Stimulated activated CD4-positive, alpha-beta T cell treated with anti-CD3 and anti-CD28 coated beads, Interleukin-2, amount 100 ng/mL, for 24 hours (primary cell): ENCODE data around the gene LRP2BP.
"Not testable (repeated sequence)": the region's sequence is repeated elsewhere in the genome, so short reads cannot be mapped to it uniquely, and the experiment has no call there.

Experiments
- DNase-seq, 2 donors: peaks; one replicate each; pipeline ENCODE4 v3.0.0-alpha.2; 2020

The LRP2BP gene

DNA sequence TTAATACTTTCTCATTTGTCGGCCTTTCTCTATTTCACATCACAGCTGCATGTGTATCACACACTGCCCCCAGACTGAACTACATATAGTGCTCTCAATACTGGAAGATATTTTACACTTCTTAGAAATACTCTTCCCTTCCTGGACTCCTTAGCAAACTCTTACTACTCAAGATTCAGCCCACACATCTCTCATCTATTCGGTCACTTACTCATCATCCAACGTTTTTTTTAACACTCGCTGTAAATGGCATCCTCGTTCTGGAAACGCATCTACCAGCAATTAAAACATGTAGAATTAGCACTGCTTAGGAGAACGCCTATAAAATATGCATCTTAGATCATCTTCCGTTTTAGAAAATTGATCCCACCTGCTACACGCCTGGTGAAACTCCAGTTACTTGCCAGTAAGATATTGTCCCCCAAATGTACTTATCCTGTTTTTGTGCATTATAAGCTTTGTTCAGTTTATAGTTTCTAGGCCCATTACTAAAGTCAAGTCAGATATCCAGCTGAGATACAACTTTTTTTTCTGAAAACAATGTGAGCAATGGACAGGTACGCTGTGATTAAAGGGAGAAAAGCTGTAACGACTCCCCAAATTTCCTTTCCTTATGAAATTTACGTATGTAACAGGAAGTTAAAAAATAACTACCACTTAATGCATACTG is 1.0 kb downstream of the LRP2BP start:
- no peak for DNase-seq

DNA sequence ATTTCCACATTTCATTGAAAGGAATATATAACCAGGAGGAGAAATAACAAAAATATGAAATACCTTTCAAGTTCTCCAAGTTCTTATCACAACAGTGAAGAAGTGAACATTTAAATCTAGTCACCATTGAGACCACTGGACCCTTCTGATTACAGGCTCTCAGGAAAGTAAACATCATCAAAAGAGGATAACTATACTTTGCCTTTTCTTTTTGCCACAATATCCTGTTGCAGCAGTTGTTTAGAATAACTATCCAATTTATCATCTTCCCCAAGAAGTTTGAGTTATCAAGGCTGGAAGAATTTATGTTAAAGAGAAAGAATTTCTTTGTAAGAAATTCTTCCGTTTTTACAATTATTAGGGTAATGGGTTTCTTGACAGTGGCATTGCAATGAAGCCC is 3.6 kb downstream of the LRP2BP start:
- DNase-seq = no peak

DNA sequence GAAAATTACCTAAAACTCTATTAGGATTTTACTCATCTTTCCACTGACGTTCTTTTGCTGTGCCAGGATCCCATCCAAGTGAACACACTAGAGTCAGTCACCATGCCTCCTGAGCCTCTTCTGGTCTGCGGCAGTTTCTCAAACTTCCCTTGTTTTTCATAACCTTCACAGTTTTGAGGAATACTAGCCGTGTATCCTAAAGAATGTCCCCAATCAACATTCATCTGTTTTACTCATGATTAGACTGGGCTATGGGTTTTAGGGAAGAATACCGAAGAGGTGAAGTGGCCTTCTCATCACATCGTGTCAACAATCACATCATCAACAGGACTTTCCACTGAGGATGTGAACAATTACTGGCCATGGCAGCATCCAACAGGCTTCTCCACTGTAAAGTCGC is 4.8 kb downstream of the LRP2BP start:
- DNase-seq = no peak

DNA sequence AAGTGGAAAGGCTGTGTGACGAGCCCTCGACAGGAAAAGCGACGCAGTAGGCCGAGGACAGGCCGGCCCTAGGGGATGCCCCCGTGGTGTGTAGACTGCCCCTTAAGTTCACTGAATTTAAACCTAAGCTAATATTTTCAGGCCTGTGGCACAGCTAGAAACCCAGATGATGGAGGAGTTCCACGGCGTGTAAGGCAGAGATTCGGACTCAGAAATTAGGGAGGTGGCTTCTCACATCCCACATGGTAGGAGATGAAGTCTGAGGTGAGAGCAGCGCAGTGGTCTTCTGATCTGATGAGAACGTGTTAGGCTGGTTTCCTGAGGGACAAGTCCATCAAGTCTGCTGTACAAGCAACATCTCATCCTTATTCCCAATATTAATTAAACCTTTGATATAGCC is 7.8 kb downstream of the LRP2BP start:
- no peak for DNase-seq

DNA sequence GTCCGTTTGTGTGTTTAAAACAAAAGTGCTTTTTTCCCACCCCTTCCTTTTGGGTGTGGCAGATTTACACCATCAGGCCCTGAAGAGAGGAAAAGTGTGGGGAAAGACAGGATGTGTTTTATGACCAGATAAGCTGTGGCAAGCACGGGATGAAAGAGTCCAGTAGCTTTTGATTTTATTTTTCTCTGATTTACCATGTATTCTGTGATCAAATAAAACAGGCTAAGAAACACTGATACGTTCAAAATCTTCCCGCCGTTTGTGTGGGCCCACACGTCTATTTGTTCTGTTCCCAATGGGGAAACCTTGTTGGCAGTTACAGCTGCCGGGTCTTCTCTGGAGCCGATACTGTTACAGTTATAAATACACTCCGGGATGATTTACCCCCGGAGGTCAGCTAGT is 10.8 kb downstream of the LRP2BP start:
- DNase-seq = no peak

DNA sequence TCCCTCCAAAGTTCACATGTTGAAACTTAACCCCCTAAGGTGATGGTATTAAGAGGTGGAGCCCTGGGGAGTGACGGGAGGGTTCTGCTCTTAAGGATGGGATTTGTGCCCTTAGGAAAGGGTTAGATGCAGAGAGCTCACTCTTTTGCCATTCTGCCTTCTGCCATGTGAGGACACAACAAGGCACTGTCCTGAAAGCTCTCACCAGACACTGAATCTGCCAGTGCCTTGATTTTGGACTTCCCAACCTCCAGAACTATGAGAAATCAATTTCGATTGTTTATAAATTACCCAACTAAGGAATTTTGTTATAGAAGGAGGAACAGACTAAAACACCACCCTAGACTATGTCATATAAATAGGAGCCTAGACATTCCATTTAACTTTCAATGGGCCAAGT is 11.7 kb downstream of the LRP2BP start:
- no peak for DNase-seq

DNA sequence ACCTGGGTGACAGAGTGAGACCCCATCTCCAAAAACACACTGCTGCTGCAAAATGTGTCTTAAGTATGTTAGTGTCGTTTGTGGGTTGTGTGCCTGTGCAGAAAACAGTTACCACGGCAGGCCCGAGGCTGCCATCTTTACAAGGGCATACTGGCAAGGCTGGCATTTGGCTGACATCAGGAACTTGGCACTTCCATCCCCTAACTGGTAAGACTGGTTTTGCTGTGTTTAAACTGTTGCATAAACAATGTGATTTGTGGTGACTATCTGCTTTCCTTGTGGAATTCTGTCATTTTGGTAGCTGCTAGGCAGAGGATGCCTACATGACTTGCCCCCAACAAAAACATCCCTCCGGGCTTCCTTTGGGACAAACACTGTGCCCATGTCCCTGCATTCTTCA is 12.3 kb downstream of the LRP2BP start:
- DNase-seq = no peak

DNA sequence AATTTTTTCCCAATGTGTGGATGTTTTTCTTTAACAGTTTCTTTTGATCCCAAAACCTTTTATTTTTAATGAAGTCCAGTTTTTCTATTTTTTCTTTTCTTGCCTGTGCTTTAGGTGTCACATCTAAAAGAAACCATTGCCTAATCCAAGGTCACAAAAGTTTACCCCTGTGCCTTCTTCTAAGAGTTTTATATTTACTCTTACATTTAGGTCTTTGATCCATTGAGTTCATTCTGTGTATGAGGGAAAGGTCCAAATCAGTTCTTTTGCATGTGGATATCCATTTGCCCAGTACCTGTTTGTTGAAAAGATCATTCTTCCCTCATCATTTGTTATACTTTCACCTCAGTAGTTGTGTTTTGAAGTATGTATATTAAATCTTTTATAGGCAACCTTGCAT is 13.0 kb downstream of the LRP2BP start:
- DNase-seq = no peak

DNA sequence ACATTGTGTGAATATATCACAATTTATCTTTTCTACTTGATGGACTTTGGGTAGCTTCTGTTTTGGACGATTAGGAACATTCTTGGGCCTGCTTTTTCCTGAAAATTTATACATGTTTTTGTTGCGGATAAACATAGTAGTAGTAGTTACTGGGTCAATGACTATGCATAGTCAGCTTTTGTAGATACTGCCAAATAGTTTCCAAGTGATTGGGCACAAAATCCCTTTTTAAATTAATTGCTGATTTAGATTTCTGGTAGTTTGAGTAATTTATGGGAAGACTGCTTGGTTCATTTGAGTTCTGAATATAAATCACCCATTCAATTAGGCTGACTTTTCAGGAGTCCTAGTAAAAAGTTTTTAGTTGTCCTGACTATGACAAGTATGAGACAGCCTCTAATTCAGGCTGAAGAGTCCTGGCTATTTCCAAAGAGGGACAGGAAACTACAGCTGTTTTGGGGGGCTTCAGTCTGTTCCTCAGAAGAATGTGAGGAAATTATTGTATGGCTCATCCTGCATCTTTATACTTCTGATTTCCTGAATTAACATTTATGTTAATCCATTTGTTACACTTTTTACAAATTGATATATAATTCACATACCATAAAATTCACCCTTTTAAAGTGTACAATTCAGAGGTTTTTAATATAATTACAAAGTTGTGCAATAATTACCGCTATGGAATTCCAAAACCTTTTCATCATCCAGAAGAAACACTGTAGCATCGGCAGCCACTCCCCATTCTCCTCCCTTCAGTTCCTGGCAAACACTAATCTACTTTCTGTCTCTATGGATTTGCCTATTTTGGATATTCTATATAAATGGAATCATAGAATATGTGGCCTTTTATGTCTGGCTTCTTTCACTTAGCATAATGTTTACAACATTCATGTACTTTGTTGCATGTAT is 14.2 kb downstream of the LRP2BP start:
- no peak for DNase-seq

DNA sequence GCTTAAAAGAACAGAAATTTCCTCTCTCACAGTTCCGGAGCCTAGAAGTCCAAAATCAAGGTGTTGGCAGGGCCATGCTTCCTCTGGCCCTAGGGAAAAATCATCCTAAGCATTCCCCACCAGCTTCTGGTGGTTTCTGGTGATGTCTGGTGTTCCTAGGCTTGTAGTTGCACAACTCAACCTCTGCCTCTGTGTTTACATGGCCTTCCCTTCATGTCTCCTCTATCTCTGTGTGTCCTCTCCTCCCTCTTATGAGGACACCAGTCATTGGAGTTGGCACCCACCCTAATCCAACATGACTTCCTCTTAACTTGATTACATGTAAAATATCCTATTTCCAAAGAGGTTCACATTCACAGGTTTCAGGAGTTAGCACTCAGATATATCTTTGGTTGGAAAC is 15.4 kb downstream of the LRP2BP start:
- DNase-seq = no peak

DNA sequence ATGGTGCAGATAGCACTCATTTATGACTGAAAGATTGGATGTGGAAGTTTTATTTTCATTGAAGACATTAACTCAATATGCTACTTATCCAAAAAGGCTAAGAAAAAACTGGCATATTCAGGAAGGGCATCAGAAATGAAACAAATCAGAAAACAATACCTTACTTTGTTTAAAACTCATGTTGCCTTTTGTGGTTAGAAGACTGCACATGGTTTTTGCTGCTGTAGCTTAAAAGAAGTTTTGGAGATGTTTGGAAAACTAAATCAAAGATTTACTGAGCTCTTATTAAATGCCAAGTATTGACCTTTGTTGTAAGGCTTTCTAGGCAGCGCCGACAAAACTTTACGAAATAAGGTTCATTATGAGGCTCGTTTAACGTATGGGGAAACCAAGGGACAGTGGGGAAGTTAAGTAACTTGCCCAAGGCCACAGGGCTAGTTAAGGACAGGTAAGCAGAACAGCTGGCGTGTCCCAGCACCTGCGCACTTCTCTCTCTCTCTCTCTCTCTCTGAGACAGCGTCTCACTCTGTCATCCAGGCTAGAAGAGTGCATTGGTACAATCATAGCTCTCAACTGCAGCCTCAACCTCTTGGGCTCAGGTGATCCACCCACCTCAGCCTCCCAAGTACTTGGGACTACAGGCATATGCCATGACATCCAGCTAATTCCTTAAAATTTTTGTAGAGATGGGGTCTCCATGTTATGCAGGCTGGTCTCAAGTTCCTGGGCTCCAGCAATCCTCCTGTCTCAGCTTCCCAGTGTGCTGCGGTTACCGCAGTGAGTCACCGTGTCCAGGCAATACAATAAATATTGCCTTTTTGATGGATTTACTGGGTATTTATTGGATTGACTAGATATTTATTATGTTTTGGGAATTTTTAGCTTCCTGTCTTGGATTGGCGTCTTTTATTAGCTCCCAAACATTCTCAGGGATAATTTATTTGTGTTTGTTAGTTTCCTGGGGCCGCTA is 16.1 kb downstream of the LRP2BP start:
- no peak for DNase-seq

DNA sequence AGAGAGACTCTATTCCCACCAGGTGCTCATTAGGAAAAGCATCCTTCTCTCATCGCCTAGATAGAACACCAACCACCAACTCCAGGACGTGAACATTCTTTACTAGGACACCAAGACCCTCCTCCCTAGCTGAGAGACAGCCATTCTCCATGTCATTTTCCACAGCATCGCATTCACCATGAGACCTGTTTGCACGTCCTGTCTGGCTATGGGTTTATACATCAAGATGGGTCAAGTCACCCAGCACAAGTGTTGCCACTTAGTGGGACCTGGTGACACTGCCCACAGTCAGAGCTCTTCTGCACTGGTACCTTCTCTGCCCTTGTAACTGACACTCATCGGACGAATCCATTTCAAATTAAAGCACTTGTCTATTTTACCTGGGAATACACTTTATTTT is 17.5 kb downstream of the LRP2BP start:
- DNase-seq = no peak

DNA sequence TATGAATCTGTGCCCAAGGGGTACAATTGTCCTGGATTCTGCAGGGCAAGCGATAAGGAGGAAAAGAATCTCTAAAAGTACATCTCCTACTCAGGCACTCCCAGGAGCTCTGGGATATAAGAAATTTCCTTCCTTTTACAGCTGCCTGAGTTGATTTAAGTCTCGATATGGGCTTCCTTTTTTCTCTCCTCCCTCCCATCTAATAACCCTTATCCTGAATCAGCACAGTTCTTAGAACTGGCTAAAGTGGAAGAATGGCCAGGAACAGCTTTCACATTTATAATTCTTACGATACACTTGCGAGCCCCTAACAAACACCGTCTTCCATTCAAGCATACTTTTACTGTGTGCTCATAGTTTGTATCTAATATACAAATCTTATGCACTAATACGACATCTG is 21.2 kb downstream of the LRP2BP start:
- DNase-seq = no peak

DNA sequence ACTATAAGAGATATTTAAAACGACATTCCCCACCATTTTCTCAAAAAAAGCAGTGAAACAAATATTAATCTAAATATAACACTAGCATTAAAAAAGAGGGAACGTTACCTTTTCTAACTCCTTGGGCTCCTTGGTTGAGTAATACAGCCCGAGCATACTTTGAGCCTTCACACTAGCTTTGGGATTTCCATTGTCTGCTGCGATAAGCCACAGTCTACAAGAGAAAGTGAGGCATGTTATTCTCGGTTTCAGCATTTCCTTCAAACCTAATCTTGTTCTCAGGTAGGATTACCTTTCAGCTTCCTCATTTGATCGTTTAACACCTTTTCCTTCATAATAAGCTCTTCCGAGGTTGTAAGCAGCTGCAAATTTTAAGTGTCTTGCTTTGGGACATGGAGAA is 21.7 kb downstream of the LRP2BP start:
- no peak for DNase-seq

DNA sequence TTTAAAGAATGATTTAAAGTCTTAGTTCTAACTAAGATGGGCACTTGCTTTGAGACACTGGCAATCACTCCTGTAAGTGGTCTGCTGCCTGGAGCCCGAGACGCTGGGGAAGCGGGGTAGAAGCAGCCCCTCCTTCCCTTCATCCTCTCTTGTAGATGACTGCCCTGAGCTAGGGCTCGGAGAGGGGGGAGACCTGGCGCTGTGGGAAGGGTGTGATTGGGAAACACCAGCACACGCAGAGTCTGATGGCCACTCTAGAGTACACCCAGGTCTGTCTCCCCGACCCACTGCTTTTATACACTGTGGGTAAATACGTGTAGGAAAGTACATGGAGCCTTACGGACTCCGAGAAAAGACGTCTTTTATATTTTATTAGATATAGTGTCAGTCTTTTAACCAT is 24.0 kb downstream of the LRP2BP start:
- DNase-seq = no peak

DNA sequence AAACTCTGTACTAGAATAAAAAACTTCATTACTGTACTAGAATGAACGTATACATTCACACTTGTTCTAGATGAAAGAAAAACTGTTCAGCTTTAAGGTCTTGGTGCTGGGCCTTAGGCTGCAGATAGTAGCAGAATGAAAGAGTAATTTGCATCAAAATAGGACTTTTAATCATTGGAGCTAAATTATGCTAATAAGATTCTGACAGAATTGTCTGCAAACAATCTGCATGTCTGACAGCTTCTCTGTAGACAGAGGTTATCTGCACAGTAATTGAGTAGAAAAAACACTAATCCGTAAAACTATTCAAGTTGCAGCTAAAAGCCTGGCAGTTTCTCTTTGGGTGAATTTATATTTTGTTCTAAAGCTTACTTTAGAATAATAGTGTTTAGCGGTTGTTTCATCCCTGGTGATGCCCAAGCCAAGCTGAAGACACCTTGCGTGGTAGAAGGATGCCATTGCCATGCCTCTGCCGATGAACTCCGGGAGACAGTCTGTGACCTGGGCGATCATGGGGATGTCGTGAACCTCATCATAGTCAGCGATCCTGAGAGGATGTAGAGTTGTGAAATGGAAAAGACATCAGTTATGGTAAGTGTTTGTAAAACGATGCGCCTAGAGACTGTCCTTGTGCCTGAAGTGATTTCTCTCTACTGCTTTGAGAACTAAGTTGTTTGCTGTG is 25.3 kb downstream of the LRP2BP start:
- DNase-seq = no peak

DNA sequence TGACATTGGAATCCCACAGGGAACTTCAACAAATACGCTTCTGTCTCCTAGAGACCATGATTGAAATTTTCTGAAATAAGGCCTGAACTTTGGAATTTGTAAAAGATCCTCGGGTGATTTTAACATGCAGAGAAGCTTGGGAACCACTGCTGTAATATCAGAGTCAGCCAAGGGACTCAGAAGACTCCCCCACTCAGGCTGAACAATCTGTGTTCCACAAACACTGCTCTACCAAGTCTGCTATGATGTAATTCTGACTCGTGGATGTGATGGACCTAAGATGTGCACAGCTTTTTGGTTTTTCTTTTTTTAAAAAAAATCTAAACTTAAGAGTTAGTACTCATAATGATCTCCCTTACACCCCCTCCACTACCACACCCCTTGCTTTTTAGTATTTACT is 26.0 kb downstream of the LRP2BP start:
- no peak for DNase-seq

DNA sequence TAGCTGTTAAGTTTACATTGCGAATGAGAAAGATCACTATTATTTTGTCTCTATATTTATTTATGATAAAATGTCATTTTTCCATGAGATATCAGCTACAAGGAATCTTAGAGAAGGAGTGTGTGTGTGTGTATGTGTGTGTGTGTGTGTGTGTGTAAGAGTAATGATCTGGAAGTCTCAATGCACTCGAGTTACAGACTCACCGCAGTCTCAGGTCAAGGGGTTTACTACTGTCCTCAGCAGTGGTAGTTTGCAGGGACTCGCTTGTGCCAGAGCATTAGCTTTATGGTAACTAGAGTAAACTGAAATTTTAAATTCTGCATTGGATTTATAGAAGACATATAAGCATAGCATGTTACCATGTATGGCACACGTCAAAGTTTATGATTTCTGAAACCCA is 30.8 kb downstream of the LRP2BP start:
- DNase-seq = no peak

DNA sequence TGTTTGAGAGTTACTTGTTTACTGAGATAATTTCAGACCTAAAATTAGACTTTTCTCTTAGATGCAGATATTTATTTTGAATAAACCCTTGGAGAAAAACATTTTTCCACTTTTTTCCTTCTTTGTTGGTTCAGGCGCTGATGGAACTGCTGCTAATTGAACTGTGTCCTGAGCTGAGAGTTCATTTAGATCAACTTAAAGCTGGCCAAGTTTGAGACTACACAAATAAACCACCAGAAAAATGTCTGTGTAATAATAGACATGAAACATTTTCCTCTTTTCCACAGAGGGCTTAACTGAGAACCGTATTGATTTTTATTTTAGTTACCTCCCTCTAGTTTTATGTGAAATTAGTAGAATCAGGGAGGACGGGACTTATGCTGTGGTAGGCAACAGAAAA is 32.5 kb downstream of the LRP2BP start:
- no peak for DNase-seq

DNA sequence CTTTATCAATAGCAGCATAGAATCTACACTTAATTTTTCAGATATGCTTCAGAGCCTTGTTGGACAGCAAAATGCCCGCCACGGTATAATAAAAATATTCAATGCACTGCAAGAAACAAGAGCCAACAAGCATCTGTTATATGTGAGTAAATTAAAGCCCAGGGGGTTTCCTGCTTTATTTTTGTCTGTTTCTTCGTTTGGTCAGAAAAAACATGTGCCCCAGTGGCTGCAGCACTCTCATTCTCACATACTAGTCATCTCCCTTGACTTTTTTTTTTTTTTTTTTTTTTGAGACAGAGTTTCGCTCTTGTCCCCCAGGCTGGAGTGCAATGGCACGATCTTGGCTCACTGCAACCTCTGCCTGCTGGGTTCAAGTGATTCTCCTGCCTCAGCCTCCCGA is 33.2 kb downstream of the LRP2BP start:
- DNase-seq = not testable (repeated sequence)

DNA sequence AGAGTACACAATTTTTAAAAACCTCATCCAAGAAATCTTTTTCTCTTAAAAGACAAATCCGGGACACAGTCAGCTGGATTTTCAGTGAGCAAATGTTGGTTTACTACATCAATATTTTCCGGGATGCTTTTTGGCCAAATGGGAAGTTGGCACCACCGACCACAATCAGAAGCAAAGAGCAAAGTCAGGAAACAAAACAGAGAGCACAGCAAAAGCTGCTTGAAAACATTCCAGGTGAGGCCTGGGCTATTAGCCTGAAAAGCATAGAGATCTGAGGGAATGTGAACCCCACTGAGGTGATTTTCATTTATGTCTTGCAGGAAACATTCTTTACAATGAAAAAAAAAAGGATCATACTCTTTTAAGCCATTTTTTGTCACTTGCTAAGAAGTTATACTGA is 33.9 kb downstream of the LRP2BP start:
- no peak for DNase-seq

DNA sequence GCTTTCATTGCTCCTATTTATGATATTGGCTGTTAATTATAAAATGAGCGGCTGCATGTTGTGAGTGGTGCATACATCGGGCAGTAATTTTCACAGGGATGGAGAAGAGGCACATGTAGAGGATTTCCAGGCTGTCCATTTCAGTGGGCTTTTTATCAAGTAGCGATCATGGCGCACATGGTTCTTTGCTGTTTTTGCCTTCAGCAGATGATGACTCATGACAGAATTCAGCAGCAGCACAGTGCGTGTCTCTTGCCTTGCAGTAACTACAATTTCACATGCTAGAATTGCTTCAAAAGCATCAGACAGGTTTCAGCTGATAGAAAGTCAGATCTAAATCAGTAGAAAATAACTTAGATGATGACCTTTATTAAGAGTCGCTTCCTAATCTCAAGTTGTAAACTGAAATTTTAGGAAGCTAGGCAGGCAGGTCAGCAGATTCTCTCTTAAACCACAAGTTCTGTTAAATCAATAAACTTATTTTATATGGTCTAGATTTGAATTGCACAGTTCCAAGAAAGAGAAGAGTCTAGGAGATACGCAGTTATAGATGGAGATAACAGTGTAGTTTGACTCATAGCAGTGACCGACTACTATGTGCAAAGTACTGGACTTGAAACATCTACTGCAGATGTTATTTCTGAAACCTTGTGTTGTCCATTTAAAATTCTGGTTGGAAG is 35.8 kb downstream of the LRP2BP start:
- DNase-seq = no peak
